Measurements from ENCODE around the gene OR8B4. TPM values are rescaled to one million over a fixed set of nuclear protein-coding genes. Genes with fewer than 3 reads are reported as not detected.
"Not testable (repeated sequence)": the region's sequence is repeated elsewhere in the genome, so short reads cannot be mapped to it uniquely, and the experiment has no call there.

The OR8B4 gene
- total RNA-seq, 2 experiments from 2014 or later, result not detected

DNA sequence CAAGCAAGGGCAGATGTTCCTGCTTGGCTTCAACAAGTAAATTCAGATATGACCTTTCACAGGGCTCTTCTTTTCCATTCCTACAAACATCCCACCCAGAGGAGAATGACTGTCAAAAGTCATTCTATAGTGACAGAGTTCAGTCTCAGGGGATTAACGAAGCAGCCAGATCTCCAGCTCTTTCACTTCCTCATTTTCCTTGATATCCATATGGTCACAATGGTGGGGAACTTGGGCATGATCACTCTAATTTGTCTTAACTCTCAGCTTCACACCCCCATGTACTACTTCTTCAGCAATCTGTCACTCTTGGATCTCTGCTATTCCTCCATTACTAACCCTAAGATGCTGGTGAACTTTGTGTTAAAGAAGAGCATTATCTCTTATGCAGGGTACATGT lies 35.8 kb upstream of the OR8B4 start:
- no peak overlapping the region for H3K27ac ChIP-seq (ENCODE audit: low read depth, low read length, poor library complexity, severe bottlenecking)
- no peak overlapping the region for H2AFZ ChIP-seq (ENCODE audit: low read length)
- H4K20me1 ChIP-seq (ENCODE audit: insufficient read depth, low read length), result no peaks in the 10 kb centered on the region
- H3K4me3 ChIP-seq (ENCODE audit: low read depth, low read length, poor library complexity, severe bottlenecking), result no peak overlapping the region
- no peak for TF ChIP-seq EZH2phosphoT487 (IDR thresholded peaks at IDR 0.05; ENCODE audit: borderline replicate concordance, low read depth, low read length)
- TF ChIP-seq, protein P1, sequence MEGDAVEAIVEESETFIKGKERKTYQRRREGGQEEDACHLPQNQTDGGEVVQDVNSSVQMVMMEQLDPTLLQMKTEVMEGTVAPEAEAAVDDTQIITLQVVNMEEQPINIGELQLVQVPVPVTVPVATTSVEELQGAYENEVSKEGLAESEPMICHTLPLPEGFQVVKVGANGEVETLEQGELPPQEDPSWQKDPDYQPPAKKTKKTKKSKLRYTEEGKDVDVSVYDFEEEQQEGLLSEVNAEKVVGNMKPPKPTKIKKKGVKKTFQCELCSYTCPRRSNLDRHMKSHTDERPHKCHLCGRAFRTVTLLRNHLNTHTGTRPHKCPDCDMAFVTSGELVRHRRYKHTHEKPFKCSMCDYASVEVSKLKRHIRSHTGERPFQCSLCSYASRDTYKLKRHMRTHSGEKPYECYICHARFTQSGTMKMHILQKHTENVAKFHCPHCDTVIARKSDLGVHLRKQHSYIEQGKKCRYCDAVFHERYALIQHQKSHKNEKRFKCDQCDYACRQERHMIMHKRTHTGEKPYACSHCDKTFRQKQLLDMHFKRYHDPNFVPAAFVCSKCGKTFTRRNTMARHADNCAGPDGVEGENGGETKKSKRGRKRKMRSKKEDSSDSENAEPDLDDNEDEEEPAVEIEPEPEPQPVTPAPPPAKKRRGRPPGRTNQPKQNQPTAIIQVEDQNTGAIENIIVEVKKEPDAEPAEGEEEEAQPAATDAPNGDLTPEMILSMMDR (conservative IDR thresholded peaks at IDR 0.05; ENCODE audit: low read length), result no peak
- no peak for DNase-seq (ENCODE audit: low spot score)
- H3K9me3 ChIP-seq (ENCODE audit: low read length), result no peaks in the 10 kb centered on the region
- no peaks in the 10 kb centered on the region for H3K79me2 ChIP-seq (ENCODE audit: insufficient read depth, low read depth, low read length)
- intact Hi-C loops (cut with micrococcal nuclease; ENCODE audit: unreplicated experiment), result no loop called here
- BruUV-seq (replicated peaks), result no TSS peak
- H3K4me2 ChIP-seq (ENCODE audit: low read length), result no peak overlapping the region
- POLR2A ChIA-PET, result no interaction called here
- H3K36me3 ChIP-seq (ENCODE audit: insufficient read depth, low read length), result no peaks in the 10 kb centered on the region
- H3K9me2 ChIP-seq (ENCODE audit: insufficient read depth, low read length), result no peaks in the 10 kb centered on the region
- CTCF ChIA-PET (ENCODE audit: unreplicated experiment), result no interaction called here
- H3K4me1 ChIP-seq (ENCODE audit: insufficient read depth, low read length, poor library complexity, severe bottlenecking), result no peaks in the 10 kb centered on the region

DNA sequence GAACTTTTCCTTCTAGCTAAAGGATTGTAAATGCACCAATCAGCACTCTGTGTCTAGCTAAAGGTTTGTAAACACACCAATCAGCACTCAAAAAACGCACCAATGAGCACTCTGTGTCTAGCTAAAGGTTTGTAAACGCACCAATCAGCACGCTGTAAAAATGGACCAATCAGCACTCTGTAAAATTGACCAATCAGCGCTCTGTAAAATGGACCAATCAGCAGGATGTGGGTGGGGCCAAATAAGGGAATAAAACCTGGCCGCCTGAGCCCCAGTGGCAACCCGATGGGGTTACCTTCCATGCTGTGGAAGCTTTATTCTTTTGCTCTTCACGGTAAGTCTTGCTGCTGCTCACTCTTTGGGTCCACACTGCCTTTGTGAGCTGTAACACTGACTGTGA lies 34.7 kb upstream of the OR8B4 start:
- H3K9me3 ChIP-seq (ENCODE audit: low read length); DNase-seq (ENCODE audit: low spot score); H4K20me1 ChIP-seq (ENCODE audit: insufficient read depth, low read length); H3K4me2 ChIP-seq (ENCODE audit: low read length); H2AFZ ChIP-seq (ENCODE audit: low read length); H3K4me3 ChIP-seq (ENCODE audit: low read depth, low read length, poor library complexity, severe bottlenecking); intact Hi-C loops (cut with micrococcal nuclease; ENCODE audit: unreplicated experiment); CTCF ChIA-PET (ENCODE audit: unreplicated experiment); H3K36me3 ChIP-seq (ENCODE audit: insufficient read depth, low read length); H3K79me2 ChIP-seq (ENCODE audit: insufficient read depth, low read depth, low read length); H3K9me2 ChIP-seq (ENCODE audit: insufficient read depth, low read length); BruUV-seq (replicated peaks); H3K27ac ChIP-seq (ENCODE audit: low read depth, low read length, poor library complexity, severe bottlenecking); H3K4me1 ChIP-seq (ENCODE audit: insufficient read depth, low read length, poor library complexity, severe bottlenecking): not testable (repeated sequence)
- POLR2A ChIA-PET, result interaction anchor here (0.6 kb wide), 1 partner anchor 130 kb away, joined by 6 read pairs; no protein-coding TSS in a partner anchor

DNA sequence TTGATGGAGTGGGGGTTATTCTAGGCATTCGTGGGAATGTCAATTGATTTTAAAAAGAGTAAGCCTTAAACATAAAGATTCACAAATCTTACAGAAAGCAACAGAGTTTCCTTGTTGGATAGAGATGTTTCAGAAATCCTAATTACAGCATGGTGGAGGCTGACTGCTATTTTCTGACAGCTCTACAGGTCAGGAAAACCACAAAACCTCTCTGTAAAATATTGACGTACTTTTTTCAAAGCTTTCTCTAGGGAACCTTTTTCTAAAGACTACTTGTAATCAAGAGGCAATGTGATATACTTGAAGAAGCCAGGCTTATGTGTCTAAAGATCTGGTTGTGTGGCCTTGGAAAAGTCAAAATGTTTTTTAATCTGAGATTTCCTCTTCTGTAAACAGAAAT lies 29.9 kb upstream of the OR8B4 start:
- no peak overlapping the region for H3K4me3 ChIP-seq (ENCODE audit: low read depth, low read length, poor library complexity, severe bottlenecking)
- CTCF ChIA-PET (ENCODE audit: unreplicated experiment), result no interaction called here
- no peak overlapping the region for H3K27ac ChIP-seq (ENCODE audit: low read depth, low read length, poor library complexity, severe bottlenecking)
- TF ChIP-seq, protein P1 (conservative IDR thresholded peaks at IDR 0.05; ENCODE audit: low read length), result no peak
- TF ChIP-seq EZH2phosphoT487 (IDR thresholded peaks at IDR 0.05; ENCODE audit: borderline replicate concordance, low read depth, low read length), result no peak
- no peak overlapping the region for H2AFZ ChIP-seq (ENCODE audit: low read length)
- H3K4me1 ChIP-seq (ENCODE audit: insufficient read depth, low read length, poor library complexity, severe bottlenecking), result no peaks in the 10 kb centered on the region
- H3K4me2 ChIP-seq (ENCODE audit: low read length), result no peak overlapping the region
- H3K9me2 ChIP-seq (ENCODE audit: insufficient read depth, low read length), result no peaks in the 10 kb centered on the region
- intact Hi-C loops (cut with micrococcal nuclease; ENCODE audit: unreplicated experiment), result no loop called here
- DNase-seq (ENCODE audit: low spot score), result no peak
- no peaks in the 10 kb centered on the region for H3K79me2 ChIP-seq (ENCODE audit: insufficient read depth, low read depth, low read length)
- no peaks in the 10 kb centered on the region for H4K20me1 ChIP-seq (ENCODE audit: insufficient read depth, low read length)
- no peaks in the 10 kb centered on the region for H3K9me3 ChIP-seq (ENCODE audit: low read length)
- no TSS peak for BruUV-seq (replicated peaks)
- POLR2A ChIA-PET, result interaction anchor here (0.9 kb wide), 1 partner anchor 131 kb away, joined by 4 read pairs; no protein-coding TSS in a partner anchor
- no peaks in the 10 kb centered on the region for H3K36me3 ChIP-seq (ENCODE audit: insufficient read depth, low read length)
